Peyer's patch (tissue), 4 donors: ENCODE data around the gene CAPN5.

Source experiments
- POLR2A ChIP-seq, 2 donors: fragments of 450-650 bp; IDR thresholded peaks; one replicate each; pipeline ENCODE4 v1.5.1; 2017; ENCODE audit warnings: antibody characterized with exemption in 2 of 2, mild to moderate bottlenecking in 2 of 2, moderate library complexity in 2 of 2
- TF ChIP-seq, protein P1 (sequence below), 6 experiments: fragments of 450-650 bp in 4 of 6; fragments of 200-600 bp in 2 of 6; sonication (generic) in 1 of 6; IDR thresholded peaks; one replicate each; pipeline ENCODE4 v1.5.1; 2017 to 2019; ENCODE audit warnings: antibody characterized with exemption in 6 of 6, mild to moderate bottlenecking in 3 of 6, moderate library complexity in 1 of 6

DNA sequence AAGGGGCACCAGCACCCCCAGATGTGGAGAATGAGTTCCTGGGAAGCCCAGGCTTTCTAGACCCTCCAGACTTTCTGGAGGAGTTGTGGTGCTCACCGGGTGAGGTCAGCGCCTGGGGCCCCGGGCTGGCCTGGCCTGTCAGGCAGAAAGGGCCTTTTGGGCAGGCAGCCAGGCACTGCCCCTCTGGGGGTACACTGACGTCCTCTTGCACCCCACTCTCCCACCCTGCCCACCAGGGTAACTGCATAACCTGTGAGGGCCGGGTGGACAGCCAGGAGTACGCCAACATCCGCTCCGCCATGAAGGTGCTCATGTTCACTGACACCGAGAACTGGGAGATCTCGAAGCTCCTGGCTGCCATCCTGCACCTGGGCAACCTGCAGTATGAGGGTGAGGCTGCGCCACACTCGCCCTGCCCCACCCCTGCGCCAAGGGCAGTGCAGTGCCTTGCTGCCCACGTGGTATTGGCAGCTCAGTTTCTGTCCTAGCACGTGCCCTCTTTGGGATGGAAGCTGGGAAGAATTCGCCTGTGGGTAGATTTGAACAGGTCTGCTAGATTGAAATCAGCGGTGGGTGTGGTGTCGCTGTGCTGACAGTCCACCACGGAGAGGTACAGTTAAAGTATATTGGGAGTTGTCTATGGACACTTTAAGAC is 91.4 kb downstream of the CAPN5 start:
- TF ChIP-seq, protein P1, sequence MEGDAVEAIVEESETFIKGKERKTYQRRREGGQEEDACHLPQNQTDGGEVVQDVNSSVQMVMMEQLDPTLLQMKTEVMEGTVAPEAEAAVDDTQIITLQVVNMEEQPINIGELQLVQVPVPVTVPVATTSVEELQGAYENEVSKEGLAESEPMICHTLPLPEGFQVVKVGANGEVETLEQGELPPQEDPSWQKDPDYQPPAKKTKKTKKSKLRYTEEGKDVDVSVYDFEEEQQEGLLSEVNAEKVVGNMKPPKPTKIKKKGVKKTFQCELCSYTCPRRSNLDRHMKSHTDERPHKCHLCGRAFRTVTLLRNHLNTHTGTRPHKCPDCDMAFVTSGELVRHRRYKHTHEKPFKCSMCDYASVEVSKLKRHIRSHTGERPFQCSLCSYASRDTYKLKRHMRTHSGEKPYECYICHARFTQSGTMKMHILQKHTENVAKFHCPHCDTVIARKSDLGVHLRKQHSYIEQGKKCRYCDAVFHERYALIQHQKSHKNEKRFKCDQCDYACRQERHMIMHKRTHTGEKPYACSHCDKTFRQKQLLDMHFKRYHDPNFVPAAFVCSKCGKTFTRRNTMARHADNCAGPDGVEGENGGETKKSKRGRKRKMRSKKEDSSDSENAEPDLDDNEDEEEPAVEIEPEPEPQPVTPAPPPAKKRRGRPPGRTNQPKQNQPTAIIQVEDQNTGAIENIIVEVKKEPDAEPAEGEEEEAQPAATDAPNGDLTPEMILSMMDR (IDR thresholded peaks at IDR 0.05): no peak
- no peak for TF ChIP-seq POLR2A (IDR thresholded peaks at IDR 0.05)
